SK-N-SH (cell line): ENCODE results near the gene SLC22A4. TPM values are rescaled to one million over a fixed set of nuclear protein-coding genes. Genes with fewer than 3 reads are reported as not detected.
A peak's percentile ranks its signal among the peaks of the same experiment; 100 is the strongest.

Experiments used
- CTCF ChIA-PET: fragments of 300-600, 350-600 bp; formaldehyde crosslinking; extraction: SDS; loops from one replicate; lab custom pipeline; 2021; lab: Yijun Ruan, JAX
- POLR2A ChIA-PET: fragments of 350-600 bp; sonication (Branson Sonifier 250); formaldehyde crosslinking; extraction: SDS; loops from one replicate; lab custom pipeline; 2020; ENCODE audit warnings: antibody characterized with exemption, inconsistent platforms; lab: Yijun Ruan, JAX
- DNase-seq: peaks from one replicate; pipeline ENCODE4 v3.0.0; 2012
- H2AFZ ChIP-seq: fragments of 200-600 bp; sonication (generic); 2 replicates; pipeline ENCODE4 v1.8.1; 2016; ENCODE audit warnings: antibody characterized with exemption, mild to moderate bottlenecking, low read depth
- H3F3A ChIP-seq: fragments of 200-600 bp; sonication (generic); replicated peaks from 2 replicates; pipeline ENCODE3; 2016; ENCODE audit warnings: antibody characterized with exemption, mild to moderate bottlenecking; ENCODE audit not compliant: insufficient read depth
- H3K27ac ChIP-seq, 2 experiments: fragments of 200-500 bp in 1 of 2; fragments of 200-600 bp in 1 of 2; sonication (Bioruptor generic) in 1 of 2; sonication (generic), shearing (Covaris generic) in 1 of 2; 2 replicates each; pipeline versions ENCODE4 v1.5.1 to v1.6.1; 2014 to 2016; ENCODE audit warnings: low read depth in 2 of 2, inconsistent platforms in 1 of 2, low read length in 1 of 2, mild to moderate bottlenecking in 1 of 2, mixed read lengths in 1 of 2
- H3K27me3 ChIP-seq: fragments of 200-600 bp; sonication (generic), shearing (Covaris generic); 2 replicates; pipeline ENCODE4 v1.6.1; 2016; ENCODE audit warnings: mixed run types; ENCODE audit not compliant: insufficient read depth
- H3K36me3 ChIP-seq, 2 experiments: fragments of 200-500 bp in 1 of 2; fragments of 200-600 bp in 1 of 2; sonication (Bioruptor generic) in 1 of 2; sonication (generic) in 1 of 2; replicated peaks in 1 of 2; 2 replicates each; pipeline versions ENCODE3 to v1.5.1; 2014 to 2016; ENCODE audit warnings: low read length in 1 of 2, mild to moderate bottlenecking in 1 of 2; ENCODE audit not compliant: insufficient read depth in 2 of 2, control insufficient read depth in 1 of 2
- H3K4me1 ChIP-seq, 2 experiments: fragments of 200-500 bp in 1 of 2; fragments of 200-600 bp in 1 of 2; sonication (Bioruptor generic) in 1 of 2; sonication (generic), shearing (Covaris generic) in 1 of 2; 2 replicates each; pipeline versions ENCODE4 v1.5.1 to v1.6.1; 2014 to 2016; ENCODE audit warnings: low read depth in 1 of 2, low read length in 1 of 2, mixed run types in 1 of 2; ENCODE audit not compliant: insufficient read depth in 2 of 2, control insufficient read depth in 1 of 2
- H3K4me2 ChIP-seq: fragments of 200-600 bp; sonication (generic), shearing (Covaris generic); 2 replicates; pipeline ENCODE4 v1.6.1; 2017; ENCODE audit warnings: mixed run types
- H3K4me3 ChIP-seq, 2 experiments: fragments of 200-500 bp in 1 of 2; fragments of 200-600 bp in 1 of 2; sonication (Bioruptor generic) in 1 of 2; sonication (generic), shearing (Covaris generic) in 1 of 2; 2 replicates each; pipeline versions ENCODE4 v1.5.1 to v1.8.1; 2014 to 2016; ENCODE audit warnings: low read depth in 2 of 2, inconsistent platforms in 1 of 2, low read length in 1 of 2, mild to moderate bottlenecking in 1 of 2, mixed read lengths in 1 of 2, moderate library complexity in 1 of 2
- H3K79me2 ChIP-seq: fragments of 200-600 bp; sonication (generic); 2 replicates; pipeline ENCODE4 v1.8.1; 2017; ENCODE audit warnings: mild to moderate bottlenecking; ENCODE audit not compliant: insufficient read depth
- H3K9ac ChIP-seq: fragments of 200-600 bp; sonication (generic); 2 replicates; pipeline ENCODE4 v1.6.1; 2017; ENCODE audit warnings: mixed run types
- H3K9me2 ChIP-seq: fragments of 200-600 bp; sonication (generic); 2 replicates; pipeline ENCODE4 v1.6.1; 2017; ENCODE audit warnings: mixed run types
- H3K9me3 ChIP-seq: fragments of 200-600 bp; sonication (generic); 2 replicates; pipeline ENCODE4 v1.6.1; 2017; ENCODE audit warnings: mixed run types, mild to moderate bottlenecking, moderate library complexity
- H4K20me1 ChIP-seq: fragments of 200-600 bp; sonication (generic); 2 replicates; pipeline ENCODE4 v1.6.1; 2017; ENCODE audit warnings: mild to moderate bottlenecking, mixed run types; ENCODE audit not compliant: insufficient read depth
- EP300 ChIP-seq, 2 experiments: IDR thresholded peaks; 2 replicates each; pipeline versions ENCODE4 v1.4.0 to v1.6.1; 2012; ENCODE audit warnings: borderline replicate concordance in 1 of 2, low read depth in 1 of 2, low read length in 1 of 2
- EZH2phosphoT487 ChIP-seq: fragments of 200-600 bp; sonication (generic); IDR thresholded peaks from 2 replicates; pipeline ENCODE4 v1.6.1; 2017; ENCODE audit warnings: low read depth, mixed run types, mild to moderate bottlenecking, antibody characterized with exemption, moderate library complexity, borderline replicate concordance
- FOSL2 ChIP-seq: IDR thresholded peaks from 2 replicates; pipeline ENCODE4 v1.4.0; 2012; ENCODE audit warnings: low read depth, mild to moderate bottlenecking, moderate library complexity, borderline replicate concordance
- FOXM1 ChIP-seq: IDR thresholded peaks from 2 replicates; pipeline ENCODE4 v1.4.0; 2012; ENCODE audit warnings: low read depth, mild to moderate bottlenecking
- JUND ChIP-seq: IDR thresholded peaks from 2 replicates; pipeline ENCODE4 v1.4.0; 2012
- MEF2A ChIP-seq: IDR thresholded peaks from 2 replicates; pipeline ENCODE4 v1.4.0; 2012; ENCODE audit warnings: low read depth, borderline replicate concordance
- NFIC ChIP-seq: IDR thresholded peaks from 2 replicates; pipeline ENCODE4 v1.4.0; 2012; ENCODE audit warnings: borderline replicate concordance
- NRF1 ChIP-seq: IDR thresholded peaks from 2 replicates; pipeline ENCODE4 v1.6.1; 2012; ENCODE audit warnings: low read depth, mild to moderate bottlenecking, low read length
- POLR2AphosphoS5 ChIP-seq: IDR thresholded peaks from 2 replicates; pipeline ENCODE4 v1.6.1; 2012; ENCODE audit warnings: low read depth, low read length
- RAD21 ChIP-seq: IDR thresholded peaks from 2 replicates; pipeline ENCODE4 v1.6.1; 2012; ENCODE audit warnings: mild to moderate bottlenecking, low read length
- RCOR1 ChIP-seq: fragments of 150-350 bp; IDR thresholded peaks from 2 replicates; pipeline ENCODE4 v1.6.1; 2017; ENCODE audit warnings: antibody characterized with exemption, low read length
- RFX5 ChIP-seq: IDR thresholded peaks from 2 replicates; pipeline ENCODE4 v1.6.1; 2012; ENCODE audit warnings: mild to moderate bottlenecking, improper control_type of control experiment, low read length
- RXRA ChIP-seq: IDR thresholded peaks from 2 replicates; pipeline ENCODE4 v1.4.0; 2012; ENCODE audit warnings: low read depth, mild to moderate bottlenecking, borderline replicate concordance
- SIN3A ChIP-seq: IDR thresholded peaks from 2 replicates; pipeline ENCODE4 v1.6.1; 2012; ENCODE audit warnings: low read depth, mild to moderate bottlenecking, low read length, moderate library complexity, borderline replicate concordance
- TAF1 ChIP-seq: IDR thresholded peaks from 2 replicates; pipeline ENCODE4 v1.6.1; 2012; ENCODE audit warnings: low read depth, mild to moderate bottlenecking, low read length, moderate library complexity, borderline replicate concordance
- TCF12 ChIP-seq: IDR thresholded peaks from 2 replicates; pipeline ENCODE4 v1.4.0; 2012
- TEAD4 ChIP-seq: IDR thresholded peaks from 2 replicates; pipeline ENCODE4 v1.4.0; 2012; ENCODE audit warnings: mild to moderate bottlenecking, borderline replicate concordance; ENCODE audit not compliant: insufficient read depth
- YY1 ChIP-seq: IDR thresholded peaks from 2 replicates; pipeline ENCODE4 v1.4.0; 2012; ENCODE audit warnings: low read depth, mild to moderate bottlenecking
- ZBTB33 ChIP-seq: IDR thresholded peaks from 2 replicates; pipeline ENCODE4 v1.4.0; 2012; ENCODE audit warnings: low read depth, borderline replicate concordance
- WGBS: methylation state at CpG from one replicate; pipeline ENCODE4 v1.1.6; 2017; ENCODE audit warnings: low lambda C conversion rate; 5-methylcytosine and 5-hydroxymethylcytosine counted together
- polyA plus RNA-seq, 3 experiments: library from polyadenylated mRNA; depleted of rRNA; stranded (reverse); fragments of >200 nt; gene quantifications; 2 replicates each; pipeline ENCODE4 v1.2.3, GENCODE V29; 2012
- TF ChIP-seq, protein P1 (sequence below): IDR thresholded peaks from 2 replicates; pipeline ENCODE4 v1.6.1; 2012; ENCODE audit warnings: mild to moderate bottlenecking, low read depth, low read length, moderate library complexity
- TF ChIP-seq, protein P2 (sequence below): IDR thresholded peaks from 2 replicates; pipeline ENCODE4; 2012

Gene SLC22A4
- polyA plus RNA-seq, 1 of the 3 experiments (the other 2 are of a cell fraction), result 3.3 TPM

GRCh38 chr5:132389051-132389331 lies 94.8 kb downstream of the SLC22A4 start:
- Histone ChIP-seq H3K9ac (no peak overlapping the region; the same call in 1 of the 2 replicates), H2AFZ (no peak overlapping the region)
- no peak for TF ChIP-seq JUND
- TF ChIP-seq YY1, result no peak
- no peak for TF ChIP-seq RFX5
- TF ChIP-seq RAD21, result no peak
- TF ChIP-seq POLR2AphosphoS5, result no peak
- TF ChIP-seq NRF1, result no peak
- TF ChIP-seq TAF1, result no peak

DNA sequence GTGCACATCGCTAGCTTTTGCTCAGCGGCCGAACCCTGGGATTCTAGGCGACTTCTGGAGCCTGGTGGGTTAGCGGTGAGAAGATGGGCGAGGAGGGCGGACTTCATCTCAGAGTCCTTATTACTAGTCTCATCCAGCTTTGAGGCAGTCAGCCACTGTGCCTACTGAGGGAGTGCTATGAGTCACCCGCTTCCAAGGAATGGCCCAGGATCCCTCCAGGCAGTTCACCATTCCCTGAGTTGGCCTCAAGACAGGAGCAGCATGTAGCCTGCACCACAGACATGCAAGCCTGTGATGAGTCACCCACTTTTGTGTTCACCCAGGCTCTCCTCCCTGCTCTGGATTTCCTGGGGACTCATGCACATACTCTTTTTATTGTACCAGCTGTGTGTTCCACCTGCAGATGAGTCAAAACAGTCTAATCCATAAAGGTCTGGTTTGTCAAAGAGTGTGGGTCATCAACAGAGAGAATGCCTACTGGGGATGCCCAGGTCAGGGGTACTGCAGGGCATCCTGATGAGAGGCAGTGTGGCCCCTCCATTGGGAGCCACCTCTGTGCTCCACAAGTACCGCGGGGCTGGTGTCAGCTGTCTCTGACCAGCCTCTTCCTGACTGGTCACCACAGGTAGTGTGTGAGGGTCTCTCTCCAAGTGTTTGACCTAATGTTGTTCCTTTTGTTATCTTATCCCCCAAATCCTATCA lies 95.5 kb downstream of the SLC22A4 start:
- peaks cover 25% of the 10 kb centered on the region for H3F3A ChIP-seq
- H3K9me2 ChIP-seq, result no peaks in the 10 kb centered on the region
- H3K4me2 ChIP-seq, result peak overlapping the region; percentile 67; the same call in 1 of the 2 replicates
- no peaks in the 10 kb centered on the region for H3K79me2 ChIP-seq
- POLR2A ChIA-PET, result no interaction called here
- no peak overlapping the region; the same call in 1 of the 2 replicates for H3K9ac ChIP-seq
- no peak overlapping the region for H3K4me3 ChIP-seq
- H3K36me3 ChIP-seq, result peaks cover 7 to 27% of the 10 kb centered on the region in 2 experiments
- CTCF ChIA-PET, result interaction anchor here (0.9 to 10.3 kb wide), 6 partner anchors 16 to 431 kb away, joined by 3 to 189 read pairs (median 3); no protein-coding TSS in a partner anchor
- no peaks in the 10 kb centered on the region for H4K20me1 ChIP-seq
- no peaks in the 10 kb centered on the region for H3K27me3 ChIP-seq
- 76% methylated on average over 10 of the region's 10 CpGs for WGBS
- peaks cover 26 to 32% of the 10 kb centered on the region in 2 experiments for H3K4me1 ChIP-seq
- peak overlapping the region; percentile 90 for H3K27ac ChIP-seq
- H2AFZ ChIP-seq, result no peak overlapping the region
- DNase-seq, result no peak
- no peaks in the 10 kb centered on the region for H3K9me3 ChIP-seq
- TF ChIP-seq, protein P1, sequence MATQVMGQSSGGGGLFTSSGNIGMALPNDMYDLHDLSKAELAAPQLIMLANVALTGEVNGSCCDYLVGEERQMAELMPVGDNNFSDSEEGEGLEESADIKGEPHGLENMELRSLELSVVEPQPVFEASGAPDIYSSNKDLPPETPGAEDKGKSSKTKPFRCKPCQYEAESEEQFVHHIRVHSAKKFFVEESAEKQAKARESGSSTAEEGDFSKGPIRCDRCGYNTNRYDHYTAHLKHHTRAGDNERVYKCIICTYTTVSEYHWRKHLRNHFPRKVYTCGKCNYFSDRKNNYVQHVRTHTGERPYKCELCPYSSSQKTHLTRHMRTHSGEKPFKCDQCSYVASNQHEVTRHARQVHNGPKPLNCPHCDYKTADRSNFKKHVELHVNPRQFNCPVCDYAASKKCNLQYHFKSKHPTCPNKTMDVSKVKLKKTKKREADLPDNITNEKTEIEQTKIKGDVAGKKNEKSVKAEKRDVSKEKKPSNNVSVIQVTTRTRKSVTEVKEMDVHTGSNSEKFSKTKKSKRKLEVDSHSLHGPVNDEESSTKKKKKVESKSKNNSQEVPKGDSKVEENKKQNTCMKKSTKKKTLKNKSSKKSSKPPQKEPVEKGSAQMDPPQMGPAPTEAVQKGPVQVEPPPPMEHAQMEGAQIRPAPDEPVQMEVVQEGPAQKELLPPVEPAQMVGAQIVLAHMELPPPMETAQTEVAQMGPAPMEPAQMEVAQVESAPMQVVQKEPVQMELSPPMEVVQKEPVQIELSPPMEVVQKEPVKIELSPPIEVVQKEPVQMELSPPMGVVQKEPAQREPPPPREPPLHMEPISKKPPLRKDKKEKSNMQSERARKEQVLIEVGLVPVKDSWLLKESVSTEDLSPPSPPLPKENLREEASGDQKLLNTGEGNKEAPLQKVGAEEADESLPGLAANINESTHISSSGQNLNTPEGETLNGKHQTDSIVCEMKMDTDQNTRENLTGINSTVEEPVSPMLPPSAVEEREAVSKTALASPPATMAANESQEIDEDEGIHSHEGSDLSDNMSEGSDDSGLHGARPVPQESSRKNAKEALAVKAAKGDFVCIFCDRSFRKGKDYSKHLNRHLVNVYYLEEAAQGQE, result peak; percentile 85
- TF ChIP-seq NFIC, result peak; percentile 89
- no peak for TF ChIP-seq RCOR1
- no peak for TF ChIP-seq EZH2phosphoT487
- TF ChIP-seq MEF2A, result no peak
- no peak for TF ChIP-seq YY1
- TF ChIP-seq JUND, result peak; percentile 92
- TF ChIP-seq TAF1, result peak; percentile 20; the same call in 1 of the 2 replicates
- peak in 1 of 2 experiments; percentile 77; a peak in 1 of 4 replicates for TF ChIP-seq EP300 (IDR thresholded peaks at IDR 0.05; ENCODE audit: borderline replicate concordance in 1 of 2, low read depth in 1 of 2, low read length in 1 of 2)
- no peak for TF ChIP-seq FOXM1
- TF ChIP-seq POLR2AphosphoS5, result peak; percentile 59; the same call in 1 of the 2 replicates
- TF ChIP-seq, protein P2, sequence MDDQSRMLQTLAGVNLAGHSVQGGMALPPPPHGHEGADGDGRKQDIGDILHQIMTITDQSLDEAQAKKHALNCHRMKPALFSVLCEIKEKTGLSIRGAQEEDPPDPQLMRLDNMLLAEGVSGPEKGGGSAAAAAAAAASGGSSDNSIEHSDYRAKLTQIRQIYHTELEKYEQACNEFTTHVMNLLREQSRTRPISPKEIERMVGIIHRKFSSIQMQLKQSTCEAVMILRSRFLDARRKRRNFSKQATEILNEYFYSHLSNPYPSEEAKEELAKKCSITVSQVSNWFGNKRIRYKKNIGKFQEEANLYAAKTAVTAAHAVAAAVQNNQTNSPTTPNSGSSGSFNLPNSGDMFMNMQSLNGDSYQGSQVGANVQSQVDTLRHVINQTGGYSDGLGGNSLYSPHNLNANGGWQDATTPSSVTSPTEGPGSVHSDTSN, result peak; percentile 48
- TF ChIP-seq TEAD4, result 0 out of 2 replicates have a peak, but pooled peaks have one; percentile 54
- peak; percentile 71; the same call in 1 of the 2 replicates for TF ChIP-seq SIN3A
- peak; percentile 22; the same call in 1 of the 2 replicates for TF ChIP-seq ZBTB33
- peak; percentile 92 for TF ChIP-seq TCF12
- peak; percentile 96 for TF ChIP-seq FOSL2
- TF ChIP-seq RXRA, result 0 out of 2 replicates have a peak, but pooled peaks have one; percentile 79

More at GRCh38 chr5:132389051-132389331, 94.8 kb downstream of the SLC22A4 start:
- Histone ChIP-seq H3F3A (peaks cover 25% of the 10 kb centered on the region), H3K79me2 (no peaks in the 10 kb centered on the region), H4K20me1 (no peaks in the 10 kb centered on the region), H3K27ac (peak overlapping the region; percentile 90), H3K9me3 (no peaks in the 10 kb centered on the region), H3K9me2 (no peaks in the 10 kb centered on the region), H3K36me3 (peaks cover 3 to 27% of the 10 kb centered on the region in 2 experiments), H3K27me3 (no peaks in the 10 kb centered on the region), H3K4me3 (no peak overlapping the region), H3K4me1 (peaks cover 26 to 32% of the 10 kb centered on the region in 2 experiments), H3K4me2 (peak overlapping the region; percentile 67; the same call in 1 of the 2 replicates)
- 100% methylated on average over 1 of the region's 1 CpG for WGBS
- DNase-seq, result no peak
- ChIA-PET POLR2A (no interaction called here), CTCF (interaction anchor here (1.0 to 10.3 kb wide), 4 partner anchors 17 to 431 kb away, joined by 3 to 189 read pairs (median 4); no protein-coding TSS in a partner anchor)
